ENCODE data around the gene PRKCA.

Gene PRKCA

GRCh38 chr17:66811683-66812054 is 509.3 kb downstream of the PRKCA start:
- no peak overlapping the region for H3K27ac ChIP-seq
- no peaks in the 10 kb centered on the region for H3K4me1 ChIP-seq (ENCODE audit: control insufficient read depth in 1 of 2, insufficient read depth in 1 of 2, low read depth in 1 of 2, low read length in 1 of 2)
- H3K4me3 ChIP-seq (ENCODE audit: low read depth in 1 of 2, low read length in 1 of 2): no peak overlapping the region
- no peak for TF ChIP-seq CTCF (IDR thresholded peaks at IDR 0.05)
- no peaks in the 10 kb centered on the region for H3K36me3 ChIP-seq
- H3K27me3 ChIP-seq: peaks cover 33% of the 10 kb centered on the region
- no peaks in the 10 kb centered on the region for H3K9me3 ChIP-seq

- Histone ChIP-seq H3K36me3 (no peaks in the 10 kb centered on the region), H3K27me3 (peaks cover 29% of the 10 kb centered on the region), H3K27ac (no peak overlapping the region), H3K4me1 (ENCODE audit: control insufficient read depth in 1 of 2, insufficient read depth in 1 of 2, low read depth in 1 of 2, low read length in 1 of 2) (no peaks in the 10 kb centered on the region), H3K9me3 (no peaks in the 10 kb centered on the region), H3K4me3 (ENCODE audit: low read depth in 1 of 2, low read length in 1 of 2) (no peak overlapping the region)
- no peak for TF ChIP-seq CTCF (IDR thresholded peaks at IDR 0.05)
Observed at GRCh38 chr17:66812571-66812970, 510.2 kb downstream of the PRKCA start.

- H3K9me3 ChIP-seq: no peaks in the 10 kb centered on the region
- no peaks in the 10 kb centered on the region for H3K36me3 ChIP-seq
- no peaks in the 10 kb centered on the region for H3K4me1 ChIP-seq (ENCODE audit: control insufficient read depth in 1 of 2, insufficient read depth in 1 of 2, low read depth in 1 of 2, low read length in 1 of 2)
- TF ChIP-seq CTCF (IDR thresholded peaks at IDR 0.05): no peak
- H3K27ac ChIP-seq: no peak overlapping the region
- H3K4me3 ChIP-seq (ENCODE audit: low read depth in 1 of 2, low read length in 1 of 2): no peak overlapping the region
- H3K27me3 ChIP-seq: peaks cover 22% of the 10 kb centered on the region
Observed at GRCh38 chr17:66813296-66813695, 510.9 kb downstream of the PRKCA start.

GRCh38 chr17:66814026-66814425 is 511.6 kb downstream of the PRKCA start:
- no peaks in the 10 kb centered on the region for H3K9me3 ChIP-seq
- H3K27me3 ChIP-seq: peaks cover 14% of the 10 kb centered on the region
- H3K4me1 ChIP-seq (ENCODE audit: control insufficient read depth in 1 of 2, insufficient read depth in 1 of 2, low read depth in 1 of 2, low read length in 1 of 2): no peaks in the 10 kb centered on the region
- no peak overlapping the region for H3K27ac ChIP-seq
- no peak for TF ChIP-seq CTCF (IDR thresholded peaks at IDR 0.05)
- no peaks in the 10 kb centered on the region for H3K36me3 ChIP-seq
- H3K4me3 ChIP-seq (ENCODE audit: low read depth in 1 of 2, low read length in 1 of 2): no peak overlapping the region

- Histone ChIP-seq H3K9me3 (no peaks in the 10 kb centered on the region), H3K4me3 (ENCODE audit: low read depth in 1 of 2, low read length in 1 of 2) (no peak overlapping the region), H3K4me1 (ENCODE audit: control insufficient read depth in 1 of 2, insufficient read depth in 1 of 2, low read depth in 1 of 2, low read length in 1 of 2) (no peaks in the 10 kb centered on the region), H3K36me3 (no peaks in the 10 kb centered on the region), H3K27ac (no peak overlapping the region), H3K27me3 (peaks cover 9% of the 10 kb centered on the region)
- no peak for TF ChIP-seq CTCF (IDR thresholded peaks at IDR 0.05)
Observed at GRCh38 chr17:66814570-66814969, 512.2 kb downstream of the PRKCA start.

GRCh38 chr17:66817750-66818149 is 515.3 kb downstream of the PRKCA start:
- no peak for TF ChIP-seq CTCF (IDR thresholded peaks at IDR 0.05)
- Histone ChIP-seq H3K36me3 (no peaks in the 10 kb centered on the region), H3K4me1 (ENCODE audit: control insufficient read depth in 1 of 2, insufficient read depth in 1 of 2, low read depth in 1 of 2, low read length in 1 of 2) (no peaks in the 10 kb centered on the region), H3K27ac (no peak overlapping the region), H3K27me3 (no peaks in the 10 kb centered on the region), H3K9me3 (no peaks in the 10 kb centered on the region), H3K4me3 (ENCODE audit: low read depth in 1 of 2, low read length in 1 of 2) (no peak overlapping the region)

Measured in neutrophil (primary cell).